ENCODE data around the gene WRNIP1.

Gene WRNIP1

DNA sequence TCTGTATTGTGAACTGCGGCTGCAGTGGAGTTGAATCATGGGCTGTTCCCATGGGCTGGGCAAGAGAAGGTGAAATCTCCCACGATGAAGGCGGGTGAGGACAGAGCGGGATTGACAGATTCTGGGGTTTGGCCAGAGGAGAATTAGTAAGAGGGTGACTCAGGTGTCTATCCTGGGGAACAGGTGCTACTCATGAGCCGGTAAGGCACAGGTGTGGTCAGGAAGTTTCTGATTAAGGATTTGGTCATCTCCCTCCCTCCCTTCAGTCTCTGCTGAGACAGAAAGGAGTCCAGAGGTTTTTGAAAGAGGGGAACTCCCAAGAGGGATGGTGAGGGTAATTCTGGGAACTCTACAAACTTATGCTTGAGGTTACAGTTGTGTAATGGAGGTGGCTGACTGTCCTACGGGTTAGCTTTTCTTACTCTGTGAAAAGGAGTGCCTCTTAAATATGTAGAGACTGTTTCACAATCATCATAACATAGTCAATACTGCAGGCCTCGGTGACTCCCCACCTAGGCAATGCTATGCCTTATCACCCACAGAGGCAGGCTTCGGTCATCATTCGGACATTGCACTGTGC, 45.0 kb downstream of the WRNIP1 start:
- DNase-seq: no peak

DNA sequence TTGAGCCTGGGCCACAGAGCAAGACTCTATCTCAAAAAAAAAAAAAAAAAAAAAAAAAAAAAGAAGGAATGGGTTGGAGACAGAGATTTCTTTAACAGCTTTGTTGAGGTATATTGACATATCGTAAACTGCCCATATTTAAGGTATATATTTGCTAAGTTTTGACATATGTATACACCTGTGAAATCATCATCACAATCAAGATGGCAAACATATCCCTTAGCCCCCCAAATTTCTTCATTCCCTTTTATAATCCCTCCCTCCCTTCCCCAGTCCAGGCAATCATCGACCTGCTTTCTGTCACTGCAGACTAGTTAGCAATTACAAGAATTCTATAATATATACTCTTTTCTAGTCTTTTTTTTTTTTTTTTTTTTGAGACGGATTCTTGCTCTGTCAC, 47.5 kb downstream of the WRNIP1 start:
- DNase-seq: no peak

DNA sequence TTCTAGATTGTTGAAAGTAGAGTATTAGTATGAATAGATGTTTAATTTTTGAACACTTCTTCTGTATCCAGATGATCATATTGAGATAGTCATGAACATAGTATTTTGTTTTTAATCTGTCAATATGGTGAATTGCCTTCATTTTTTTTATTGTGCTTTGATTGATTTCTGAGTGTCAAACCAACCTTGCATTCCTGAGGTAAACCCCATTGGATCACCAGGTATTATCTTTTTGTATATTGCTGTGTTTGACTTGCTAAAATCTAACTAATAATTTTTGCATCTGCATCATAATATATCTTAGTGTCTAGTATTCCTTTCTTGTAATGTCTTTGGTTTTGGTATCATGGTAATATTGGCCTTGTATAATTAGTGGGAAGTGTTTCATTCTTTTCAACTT, 51.0 kb downstream of the WRNIP1 start:
- no peak for DNase-seq

DNA sequence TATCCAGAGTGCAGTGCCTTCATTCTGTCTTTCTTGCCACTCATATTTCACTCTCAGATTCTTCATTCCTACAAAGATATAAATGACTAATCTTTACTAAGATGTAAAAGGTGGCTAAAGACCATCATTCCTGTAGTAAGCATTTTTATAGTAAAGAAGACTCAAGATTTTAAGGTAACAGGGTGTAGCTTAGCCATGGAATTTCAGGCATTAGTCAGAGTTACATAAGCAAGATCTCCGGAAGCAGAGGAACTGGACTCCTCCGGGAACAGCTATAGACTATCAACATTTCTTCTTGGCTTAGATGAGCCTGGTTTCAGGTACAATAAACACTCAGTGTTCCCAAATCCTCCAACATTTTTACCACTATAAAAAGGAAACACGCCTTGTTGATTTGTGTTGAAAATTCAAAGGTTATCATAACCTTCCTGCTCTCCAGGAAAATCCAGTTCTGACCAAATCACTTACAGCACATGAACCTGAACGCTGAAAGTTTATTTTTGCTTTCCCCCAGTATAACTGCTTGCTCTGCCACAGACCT, 52.8 kb downstream of the WRNIP1 start:
- DNase-seq: no peak

DNA sequence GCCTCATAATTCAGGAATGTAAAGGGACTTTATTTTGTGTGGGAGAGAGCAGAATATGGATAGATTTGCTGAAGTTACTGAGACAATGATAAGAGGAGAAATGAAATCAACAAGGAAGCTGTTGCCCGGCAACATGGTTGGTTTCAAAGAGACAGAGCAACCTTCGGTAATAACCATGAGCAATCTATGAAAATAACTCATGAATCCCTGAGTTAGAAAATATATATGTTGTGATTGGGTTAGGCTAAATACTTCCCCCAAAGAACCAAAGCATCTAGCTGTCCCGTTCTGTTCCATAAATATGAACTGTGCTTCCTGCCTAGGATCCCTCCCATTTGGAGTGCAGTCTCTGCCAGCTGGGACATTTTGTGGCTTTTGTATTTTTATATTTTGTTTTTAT, 53.4 kb downstream of the WRNIP1 start:
- no peak for DNase-seq

DNA sequence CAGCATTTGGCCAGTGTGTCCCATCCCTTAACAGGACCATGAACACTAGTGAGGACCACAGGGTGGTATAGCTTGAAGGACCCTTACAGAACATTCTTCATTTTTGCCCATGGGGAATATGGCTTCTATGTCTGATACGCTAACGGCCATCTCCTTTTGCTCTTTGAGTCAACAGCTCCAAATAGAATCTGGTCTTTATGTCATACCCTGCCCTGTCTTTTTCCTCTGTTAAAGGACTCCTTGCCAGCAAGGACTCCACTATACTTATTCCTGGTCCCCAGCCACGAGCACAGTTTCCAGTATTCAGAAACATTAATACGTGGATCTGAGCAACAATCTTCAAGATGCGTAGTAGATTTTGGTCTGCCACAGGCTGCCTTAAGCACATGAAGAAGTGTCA, 53.9 kb downstream of the WRNIP1 start:
- DNase-seq: no peak

DNA sequence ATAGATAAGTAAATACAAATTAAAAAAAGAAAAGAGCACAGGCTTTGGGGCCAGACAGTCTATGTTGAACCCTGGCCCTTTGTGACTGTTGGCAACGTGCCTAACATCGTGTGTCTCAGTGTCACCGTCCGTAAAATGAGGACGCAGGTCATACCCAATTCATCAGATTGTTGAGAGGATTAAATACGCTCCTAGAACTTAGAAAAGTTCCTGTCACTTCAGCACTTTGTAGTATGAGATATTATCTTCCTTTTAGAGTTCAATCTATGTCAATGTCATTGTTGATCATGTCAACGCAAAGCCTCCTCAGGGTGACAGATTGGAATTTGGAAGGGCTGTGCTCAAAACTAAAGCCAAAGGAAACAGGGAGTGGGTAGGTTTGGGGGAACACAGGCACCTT, 54.8 kb downstream of the WRNIP1 start:
- no peak for DNase-seq

DNA sequence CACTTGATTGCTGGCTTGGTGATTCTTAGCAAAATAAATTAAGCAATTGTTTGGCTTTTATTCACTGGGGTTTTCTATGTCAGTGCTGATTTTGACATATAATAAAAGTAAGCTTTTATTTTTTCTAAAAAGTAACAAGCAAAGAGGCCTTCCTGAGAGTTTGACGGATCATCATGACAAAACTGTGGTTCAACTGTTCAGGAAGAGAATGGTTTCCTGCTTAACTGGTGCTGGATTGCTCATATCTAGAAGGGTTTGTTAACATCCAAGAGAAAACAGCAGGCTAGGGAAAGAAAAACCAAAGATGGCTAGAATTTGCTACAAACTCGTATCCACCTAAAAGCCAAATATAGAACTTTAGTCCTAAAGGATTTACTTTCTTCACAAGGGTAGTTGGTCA, 55.2 kb downstream of the WRNIP1 start:
- DNase-seq: no peak

DNA sequence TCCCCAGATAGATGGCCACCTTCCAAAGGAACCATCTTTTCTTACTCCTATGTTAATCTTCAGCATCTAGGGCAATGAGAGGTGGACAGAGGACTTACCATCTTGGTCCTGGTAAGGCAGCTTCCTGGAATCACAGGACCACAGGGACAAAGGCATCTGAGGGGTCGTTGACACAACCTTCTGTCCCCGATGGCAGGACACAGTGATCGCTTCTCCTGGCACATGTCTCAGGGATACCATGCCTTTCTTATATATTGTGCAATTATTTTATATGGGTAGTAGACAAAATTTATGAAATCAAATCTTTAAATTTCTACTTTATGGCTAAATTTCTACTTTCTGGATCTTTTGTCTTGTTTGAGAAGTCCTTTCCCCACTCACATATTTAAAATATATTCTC, 56.4 kb downstream of the WRNIP1 start:
- DNase-seq: no peak

DNA sequence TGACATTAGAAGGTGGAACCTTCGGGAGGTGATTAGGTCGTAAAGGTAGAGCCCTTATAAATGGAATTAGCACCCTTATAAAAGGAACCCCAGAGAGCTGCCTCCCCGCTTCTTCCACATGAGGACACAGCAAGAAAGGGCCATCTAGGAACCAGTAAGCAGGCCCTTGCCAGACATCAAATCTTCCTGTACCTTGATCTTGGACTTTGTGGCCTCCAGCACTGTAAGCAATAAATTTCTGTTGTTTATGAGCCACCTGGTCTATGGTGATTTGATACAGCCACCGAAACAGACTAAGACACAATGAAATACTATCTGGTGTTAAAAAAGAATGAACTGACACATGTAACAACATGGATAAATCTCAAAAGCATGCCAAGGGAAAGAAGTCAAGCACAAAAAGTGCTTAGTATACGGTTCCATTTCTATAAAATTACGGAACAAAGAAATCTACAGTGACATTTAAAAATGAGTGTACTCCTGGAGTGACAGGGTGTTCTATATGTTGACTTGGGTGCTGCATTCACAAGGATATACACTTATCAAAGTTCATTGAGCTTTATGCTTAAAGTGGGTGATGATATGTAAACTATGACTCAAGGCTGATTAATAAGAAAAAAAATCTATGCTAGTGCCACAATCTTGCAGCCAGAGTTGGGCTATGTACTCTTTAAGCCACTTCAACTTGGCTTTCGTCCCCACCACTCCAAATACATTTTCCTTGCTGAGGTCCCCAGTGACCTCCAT, 58.1 kb downstream of the WRNIP1 start:
- DNase-seq: no peak

DNA sequence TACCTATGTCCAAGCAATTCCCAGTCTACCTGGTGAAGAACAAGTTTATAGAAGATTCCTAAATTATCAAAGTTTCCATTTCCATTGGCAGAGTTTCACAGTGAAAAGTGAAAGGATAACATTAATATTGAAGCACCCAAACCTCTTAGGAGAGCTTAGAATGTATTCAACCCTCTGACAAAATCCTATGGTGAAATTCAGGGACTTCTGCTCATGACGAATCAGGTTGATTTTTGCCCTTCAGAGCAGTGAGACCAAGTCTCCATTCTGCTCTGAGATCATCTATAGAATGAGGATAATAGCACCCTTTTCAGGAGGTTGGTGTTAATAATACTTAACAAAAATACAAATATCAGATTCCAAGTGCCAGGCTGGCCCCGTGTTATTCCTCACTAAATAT, 60.9 kb downstream of the WRNIP1 start:
- DNase-seq: no peak

DNA sequence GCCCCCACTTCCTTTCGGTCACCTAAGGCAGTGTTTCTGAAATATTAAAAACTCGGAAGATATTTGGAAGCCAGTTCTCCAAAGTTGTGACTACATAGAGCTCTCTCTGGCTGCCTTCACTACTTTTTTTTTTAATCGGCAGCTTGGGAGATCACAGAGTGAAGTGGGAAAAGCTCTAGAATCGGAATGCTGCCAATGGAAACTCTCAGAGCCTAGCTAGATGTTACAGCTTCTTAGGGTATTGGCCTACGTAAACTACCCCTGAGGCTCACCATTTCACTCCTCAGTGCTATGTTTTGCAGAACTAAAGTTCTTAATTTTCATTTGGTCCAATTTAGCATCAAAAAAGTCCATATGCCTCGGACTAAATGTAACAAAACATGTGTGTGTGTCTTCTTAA, 61.9 kb downstream of the WRNIP1 start:
- DNase-seq: no peak

DNA sequence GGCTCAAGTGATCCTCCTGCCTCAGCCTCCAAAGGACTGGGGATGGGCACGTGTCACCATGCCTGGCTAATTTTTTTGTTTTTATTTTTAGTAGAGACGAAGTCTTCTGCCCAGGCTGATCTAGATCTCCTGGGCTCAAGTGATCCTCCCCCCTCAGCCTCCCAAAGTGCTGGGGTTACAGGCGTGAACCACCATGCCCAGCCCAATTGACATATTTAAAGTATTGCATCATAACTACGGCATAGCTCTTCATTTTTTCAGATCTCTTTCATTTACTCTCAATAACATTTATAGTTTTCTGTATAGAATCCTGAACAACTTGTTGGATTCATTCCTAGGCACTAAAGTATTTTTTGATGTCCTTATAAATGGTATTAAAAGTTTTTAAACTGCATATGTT, 63.4 kb downstream of the WRNIP1 start:
- no peak for DNase-seq

DNA sequence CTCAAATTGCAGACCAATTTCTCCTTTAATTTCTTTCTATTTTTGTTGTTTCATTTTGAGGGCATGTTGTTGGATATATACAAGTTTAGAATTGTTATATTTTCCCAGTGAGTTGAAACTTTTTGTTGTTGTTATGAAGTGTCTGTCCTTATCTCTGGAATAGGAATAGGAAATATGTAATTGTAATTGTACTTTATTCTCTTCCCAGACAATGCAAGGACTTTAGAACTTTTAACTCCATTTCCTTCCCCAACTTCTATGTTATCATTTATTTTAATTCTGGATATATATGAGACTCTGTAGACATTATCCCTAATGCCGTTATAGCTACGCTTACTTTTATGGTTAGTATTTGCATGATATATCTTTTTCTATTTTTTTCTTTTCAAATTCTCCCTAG, 64.1 kb downstream of the WRNIP1 start:
- no peak for DNase-seq

DNA sequence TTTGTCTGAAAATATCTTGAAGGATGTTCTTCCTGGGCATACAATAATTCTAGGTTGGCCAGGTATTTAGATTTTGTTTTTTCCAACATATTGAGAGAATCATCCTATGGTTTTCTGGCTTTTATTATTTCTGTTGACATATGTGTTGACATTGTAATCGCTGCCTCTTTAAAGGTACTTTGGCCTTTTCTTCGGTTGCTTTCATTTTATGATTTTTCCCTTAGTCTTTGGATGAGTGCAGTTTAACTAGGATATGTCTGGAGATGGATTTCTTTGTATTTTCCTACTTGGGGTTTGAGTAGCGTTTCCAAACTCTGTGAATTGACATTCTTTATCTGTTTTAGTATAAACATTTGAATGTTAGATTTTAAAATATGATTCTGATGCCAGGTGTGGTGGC, 65.0 kb downstream of the WRNIP1 start:
- DNase-seq: no peak

DNA sequence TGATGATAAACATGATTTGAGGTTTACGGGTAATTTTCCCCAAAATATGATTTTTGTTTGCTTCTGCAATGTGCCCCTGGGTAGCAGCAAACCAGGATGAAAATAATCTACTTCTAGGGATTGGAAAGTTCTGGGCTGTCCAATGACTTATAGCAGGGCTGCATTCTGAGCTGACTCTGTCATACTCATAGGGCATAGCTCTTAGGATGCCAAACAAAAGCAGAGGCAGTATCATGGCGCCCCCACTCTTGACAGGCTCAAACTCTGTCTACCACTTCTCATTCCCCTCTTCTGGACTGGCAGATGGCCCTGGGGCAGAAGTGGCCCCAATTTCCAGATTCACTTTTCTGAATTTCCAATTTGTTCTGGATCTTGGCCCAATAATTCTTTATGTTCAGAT, 66.2 kb downstream of the WRNIP1 start:
- no peak for DNase-seq

DNA sequence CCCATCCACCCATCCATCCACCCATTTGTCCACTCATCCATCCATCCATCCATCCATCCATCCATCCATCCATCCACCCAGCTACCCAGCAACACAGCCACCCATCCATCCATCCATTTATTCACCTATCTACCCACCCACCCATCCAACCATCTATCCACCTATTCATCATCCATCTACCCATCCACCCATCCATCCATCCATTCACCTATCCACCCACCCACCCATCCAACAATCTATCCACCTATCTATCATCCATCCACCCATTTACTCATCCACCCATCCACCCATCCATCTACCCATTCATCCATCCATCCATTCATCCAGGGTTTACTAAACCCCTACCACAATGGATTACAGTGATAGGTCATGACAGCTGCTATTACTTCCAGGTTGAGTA, 69.1 kb downstream of the WRNIP1 start:
- no peak for DNase-seq
